22Rv1 (cell line): ENCODE data around the gene CAMK1D.

Source experiments
- ZFX ChIP-seq: fragments of 450-650 bp; IDR thresholded peaks from 2 replicates; pipeline ENCODE4 v1.6.1; 2017; ENCODE audit warnings: antibody characterized with exemption, borderline replicate concordance
- TF ChIP-seq, protein P1 (sequence below): fragments of 450-650 bp; IDR thresholded peaks from 2 replicates; pipeline ENCODE4 v1.5.1; 2017; ENCODE audit warnings: mild to moderate bottlenecking

DNA sequence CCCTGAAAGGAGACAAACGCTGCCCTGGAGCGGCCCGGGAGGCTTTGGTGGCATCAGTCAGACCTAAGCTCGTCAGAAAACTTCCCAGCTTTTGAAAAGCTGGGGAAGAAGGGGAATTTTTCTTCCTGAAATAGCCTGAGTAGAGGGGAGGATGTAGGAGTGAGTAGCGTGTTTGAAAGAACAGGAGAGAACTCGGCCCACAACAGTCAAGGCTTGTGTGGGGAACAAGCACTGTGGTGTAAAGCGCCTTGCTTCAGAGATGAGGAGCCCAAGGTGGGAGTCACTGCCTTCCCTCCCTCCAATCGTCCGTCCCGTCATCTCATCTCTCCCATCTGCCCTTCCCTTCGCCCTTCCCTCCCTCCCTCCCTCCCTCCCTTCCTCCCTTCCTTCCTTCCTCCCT is 273.3 kb downstream of the CAMK1D start:
- no peak for TF ChIP-seq ZFX
- TF ChIP-seq, protein P1, sequence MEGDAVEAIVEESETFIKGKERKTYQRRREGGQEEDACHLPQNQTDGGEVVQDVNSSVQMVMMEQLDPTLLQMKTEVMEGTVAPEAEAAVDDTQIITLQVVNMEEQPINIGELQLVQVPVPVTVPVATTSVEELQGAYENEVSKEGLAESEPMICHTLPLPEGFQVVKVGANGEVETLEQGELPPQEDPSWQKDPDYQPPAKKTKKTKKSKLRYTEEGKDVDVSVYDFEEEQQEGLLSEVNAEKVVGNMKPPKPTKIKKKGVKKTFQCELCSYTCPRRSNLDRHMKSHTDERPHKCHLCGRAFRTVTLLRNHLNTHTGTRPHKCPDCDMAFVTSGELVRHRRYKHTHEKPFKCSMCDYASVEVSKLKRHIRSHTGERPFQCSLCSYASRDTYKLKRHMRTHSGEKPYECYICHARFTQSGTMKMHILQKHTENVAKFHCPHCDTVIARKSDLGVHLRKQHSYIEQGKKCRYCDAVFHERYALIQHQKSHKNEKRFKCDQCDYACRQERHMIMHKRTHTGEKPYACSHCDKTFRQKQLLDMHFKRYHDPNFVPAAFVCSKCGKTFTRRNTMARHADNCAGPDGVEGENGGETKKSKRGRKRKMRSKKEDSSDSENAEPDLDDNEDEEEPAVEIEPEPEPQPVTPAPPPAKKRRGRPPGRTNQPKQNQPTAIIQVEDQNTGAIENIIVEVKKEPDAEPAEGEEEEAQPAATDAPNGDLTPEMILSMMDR = no peak
